ENCODE results near the gene HHAT.
"Not testable (repeated sequence)": the region's sequence is repeated elsewhere in the genome, so short reads cannot be mapped to it uniquely, and the experiment has no call there.

Gene HHAT

GRCh38 chr1:210657806-210658205 lies 329.1 kb downstream of the HHAT start:
- no peak for DNase-seq

- DNase-seq: not testable (repeated sequence)
These were observed 332.8 kb downstream of the HHAT start for GRCh38 chr1:210661520-210661919.

GRCh38 chr1:210662291-210663050 lies 333.8 kb downstream of the HHAT start:
- no peak for DNase-seq

GRCh38 chr1:210663730-210664573 lies 335.2 kb downstream of the HHAT start:
- DNase-seq: no peak

GRCh38 chr1:210669951-210670350 lies 341.2 kb downstream of the HHAT start:
- DNase-seq: no peak

GRCh38 chr1:210674151-210674550 lies 345.4 kb downstream of the HHAT start:
- DNase-seq: no peak

- no peak for DNase-seq
These were observed 347.8 kb downstream of the HHAT start for GRCh38 chr1:210676539-210676938.

- no peak for DNase-seq
These were observed 348.8 kb downstream of the HHAT start for GRCh38 chr1:210677533-210677932.

- DNase-seq: no peak
These were observed 349.6 kb downstream of the HHAT start for GRCh38 chr1:210678306-210678705.

- DNase-seq: no peak
These were observed 352.5 kb downstream of the HHAT start for GRCh38 chr1:210681158-210681557.

GRCh38 chr1:210683403-210684047 lies 354.8 kb downstream of the HHAT start:
- no peak for DNase-seq

GRCh38 chr1:210684466-210685294 lies 356.0 kb downstream of the HHAT start:
- no peak for DNase-seq

GRCh38 chr1:210685295-210685650 lies 356.6 kb downstream of the HHAT start:
- no peak for DNase-seq

- no peak for DNase-seq
These were observed 358.1 kb downstream of the HHAT start for GRCh38 chr1:210686841-210687240.

- peak; percentile 8 for DNase-seq
These were observed 359.0 kb downstream of the HHAT start for GRCh38 chr1:210687582-210688279.

- DNase-seq: no peak
These were observed 360.0 kb downstream of the HHAT start for GRCh38 chr1:210688512-210689234.

- no peak for DNase-seq
These were observed 361.1 kb downstream of the HHAT start for GRCh38 chr1:210689826-210690225.

GRCh38 chr1:210690236-210690635 lies 361.5 kb downstream of the HHAT start:
- no peak for DNase-seq

- no peak for DNase-seq
These were observed 362.4 kb downstream of the HHAT start for GRCh38 chr1:210691039-210691610.

GRCh38 chr1:210692796-210693195 lies 364.1 kb downstream of the HHAT start:
- DNase-seq: no peak

- DNase-seq: no peak
These were observed 366.3 kb downstream of the HHAT start for GRCh38 chr1:210695026-210695425.
